NCI-H146 (cell line): ENCODE results near the gene SLIT2.
A peak's percentile ranks its signal among the peaks of the same experiment; 100 is the strongest.

Experiments used
- DNase-seq: peaks from one replicate; lab custom pipeline; 2025; lab: John Stamatoyannopoulos, UW

Gene SLIT2

DNA sequence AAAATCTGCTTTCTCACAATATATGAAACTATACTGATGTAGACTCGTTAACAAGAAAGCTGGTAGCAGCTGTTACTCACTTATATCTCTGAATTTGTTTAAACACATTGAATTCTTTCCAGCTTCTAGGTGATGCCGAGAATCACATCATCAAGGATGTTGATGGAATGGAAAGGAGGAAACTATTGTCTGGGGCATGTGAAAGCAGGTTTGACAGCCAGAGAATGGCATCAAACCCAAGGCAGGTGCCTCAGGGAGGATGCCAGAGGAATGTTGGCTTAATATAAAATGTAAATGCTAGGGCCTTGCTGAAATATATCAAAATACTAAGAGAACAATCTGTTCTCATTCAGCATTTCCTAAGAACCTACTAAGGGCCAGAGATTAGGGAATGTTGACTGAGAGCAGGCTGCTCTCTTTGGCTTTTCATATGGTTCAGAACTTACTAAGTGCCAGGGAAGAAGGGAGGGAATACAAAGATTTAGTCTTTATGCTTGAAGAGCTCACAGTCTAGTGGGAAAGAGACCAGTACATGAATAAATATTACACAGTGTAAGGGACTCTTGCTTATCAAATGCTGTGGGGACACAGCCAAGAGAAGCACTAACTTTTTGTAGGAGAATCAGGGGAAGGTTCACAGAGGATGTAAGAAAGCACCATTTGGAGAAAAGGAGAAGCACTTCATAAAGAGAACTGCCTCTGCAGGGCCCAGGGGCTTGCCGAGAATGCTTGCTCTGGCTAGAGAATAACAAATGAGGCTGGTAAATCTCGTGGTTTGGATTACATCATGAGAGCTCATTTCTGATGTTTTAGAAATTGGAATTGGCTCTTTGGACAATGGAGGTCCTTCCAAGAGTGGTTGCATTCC lies 14.7 kb downstream of the SLIT2 start:
- no peak for DNase-seq

DNA sequence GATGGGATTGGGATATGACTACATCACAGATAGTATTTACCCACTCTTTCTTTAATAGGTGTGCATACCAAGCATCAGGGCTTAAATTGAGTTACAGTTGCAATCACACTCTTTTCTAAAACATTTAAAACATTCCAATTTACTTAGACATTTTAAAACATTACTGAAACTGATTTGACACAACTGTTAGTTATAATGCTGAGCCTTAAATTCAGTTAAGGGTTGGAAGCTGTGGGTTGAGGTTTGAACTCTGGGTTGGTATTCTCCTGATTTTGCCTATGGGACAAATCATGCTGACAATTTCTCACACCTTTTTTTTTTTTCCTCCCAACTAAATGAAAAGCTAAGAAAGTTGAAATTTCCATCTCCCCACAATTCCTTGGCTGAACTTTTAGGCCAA lies 16.3 kb downstream of the SLIT2 start:
- DNase-seq: no peak

DNA sequence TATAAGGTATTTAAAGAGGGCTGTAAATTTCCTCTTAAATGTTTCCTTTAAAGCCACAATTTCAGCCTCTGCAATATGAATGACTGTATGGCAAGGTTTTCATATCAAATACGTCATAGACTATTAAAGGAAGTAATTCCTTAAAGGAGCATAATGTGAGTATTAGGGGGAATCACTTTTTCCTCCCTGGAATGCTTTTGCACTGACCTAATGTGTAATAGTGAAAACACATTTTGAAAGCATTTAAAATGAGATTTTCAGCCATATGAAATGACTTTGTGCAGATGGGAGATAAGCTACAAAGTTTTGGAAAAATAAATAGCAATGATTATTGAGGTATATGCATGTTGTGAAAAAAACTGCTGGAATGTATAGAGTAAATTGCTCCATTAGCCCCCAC lies 17.6 kb downstream of the SLIT2 start:
- no peak for DNase-seq

DNA sequence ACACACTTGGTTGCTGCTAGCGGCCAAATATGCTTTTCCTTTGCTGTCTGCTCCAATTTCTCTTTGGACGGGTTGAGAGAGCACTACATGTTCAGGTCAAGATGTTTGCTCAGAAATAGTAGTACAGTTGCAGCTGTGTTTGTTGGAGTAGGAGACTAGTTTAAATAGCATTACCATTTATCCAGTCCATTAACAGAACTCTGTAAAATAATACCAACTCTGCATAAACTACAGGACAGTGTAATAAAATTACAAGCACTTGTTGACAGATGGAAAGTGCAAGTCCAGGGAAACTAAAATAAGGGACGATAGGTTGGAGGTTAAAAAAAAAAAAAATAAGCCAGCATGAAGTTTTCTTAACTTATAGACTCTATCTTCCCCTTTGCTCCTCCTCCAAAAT lies 20.2 kb downstream of the SLIT2 start:
- DNase-seq: no peak

DNA sequence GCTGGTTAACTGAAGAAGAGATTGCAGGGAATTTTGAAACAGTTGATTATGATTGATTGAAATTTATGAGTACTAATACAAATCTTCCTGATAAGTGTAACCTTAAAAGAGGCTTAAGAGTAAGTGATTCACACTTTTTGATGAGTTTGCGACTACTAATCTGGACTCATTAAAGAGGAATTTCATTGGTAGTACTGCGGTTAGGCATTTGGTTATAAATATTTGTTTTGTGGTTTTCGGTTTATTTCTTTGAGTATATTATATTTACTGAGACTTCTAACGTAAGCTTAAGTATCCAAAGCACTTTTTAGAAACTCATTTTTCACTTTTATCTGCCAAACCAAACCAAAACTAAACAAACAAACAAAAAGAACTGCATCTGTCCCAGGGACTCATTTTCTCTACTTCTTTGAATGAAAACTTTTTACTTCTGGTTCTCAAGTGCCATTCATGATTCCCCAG lies 20.7 kb downstream of the SLIT2 start:
- DNase-seq: no peak

DNA sequence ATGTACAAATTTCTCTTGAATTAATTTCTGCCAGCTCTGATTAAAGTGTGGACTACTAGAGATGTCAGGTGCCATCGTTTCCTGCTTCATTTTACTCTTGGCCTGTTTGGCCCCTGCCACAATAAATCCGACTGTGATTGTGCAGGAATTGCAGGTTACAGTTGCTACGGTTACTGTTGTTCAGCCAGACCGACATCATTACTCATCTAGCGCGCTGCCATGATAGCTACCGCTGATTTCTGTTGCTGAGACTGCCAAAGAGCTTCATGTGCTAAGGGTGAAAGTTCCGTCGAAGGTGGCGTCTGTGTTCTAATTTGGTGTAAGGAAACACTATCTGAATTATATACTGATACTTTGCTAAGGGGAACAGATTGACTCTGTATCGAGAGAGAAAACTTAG lies 22.1 kb downstream of the SLIT2 start:
- no peak for DNase-seq

DNA sequence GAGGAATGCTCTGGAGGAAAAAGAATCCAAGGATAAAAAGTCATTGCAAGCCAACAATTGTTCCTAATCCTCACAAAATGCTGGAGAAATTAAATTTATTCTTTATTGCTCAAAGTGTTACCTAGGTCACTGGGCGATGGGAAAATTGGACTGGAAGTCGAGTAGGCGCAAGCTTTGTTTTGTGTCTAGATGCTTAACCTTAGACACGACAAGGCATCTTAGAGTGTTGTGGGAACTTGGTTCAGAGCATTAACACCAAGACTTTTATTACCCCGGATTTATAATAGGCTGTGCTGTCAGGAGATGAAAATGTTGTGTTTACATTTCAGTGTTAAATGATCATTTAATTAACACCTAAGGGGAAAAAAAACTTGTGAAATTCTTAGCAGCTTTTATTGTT lies 25.1 kb downstream of the SLIT2 start:
- no peak for DNase-seq

DNA sequence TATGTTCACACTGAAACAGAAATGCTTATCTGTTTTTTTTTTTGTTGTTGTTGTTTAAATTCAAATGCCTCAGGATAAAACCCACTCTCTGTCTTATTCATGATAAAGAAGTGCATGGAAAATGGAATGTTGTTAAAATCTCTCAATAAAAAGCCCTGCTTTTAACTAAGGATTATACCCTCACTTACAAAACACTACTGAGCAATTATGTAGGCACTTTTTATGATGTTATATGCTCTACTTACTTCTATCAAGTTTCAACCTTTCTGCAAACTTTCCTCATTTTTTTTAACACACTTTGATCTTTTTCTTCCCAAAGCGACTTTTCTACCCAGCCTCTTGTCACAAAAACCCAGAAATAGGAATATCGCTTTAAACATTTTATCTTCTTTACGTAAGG lies 26.5 kb downstream of the SLIT2 start:
- no peak for DNase-seq

DNA sequence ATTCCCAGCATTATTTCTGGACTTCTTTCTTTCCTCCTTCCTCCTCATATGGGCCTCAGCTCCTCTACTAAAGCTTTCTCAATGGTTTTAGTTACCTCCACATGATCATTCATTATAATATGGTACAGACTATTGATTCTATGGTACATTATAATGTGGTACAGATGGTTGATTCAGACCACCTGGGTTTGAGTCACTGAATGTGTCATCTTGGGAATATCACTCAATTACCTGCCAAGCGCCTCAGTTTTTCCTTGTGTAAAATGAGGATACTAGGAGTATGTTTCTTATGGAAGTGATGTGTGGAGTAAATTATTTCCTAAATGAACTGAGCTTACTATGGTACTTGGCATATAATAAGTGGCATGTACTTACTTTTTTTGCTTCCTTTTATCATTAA lies 27.7 kb downstream of the SLIT2 start:
- no peak for DNase-seq

DNA sequence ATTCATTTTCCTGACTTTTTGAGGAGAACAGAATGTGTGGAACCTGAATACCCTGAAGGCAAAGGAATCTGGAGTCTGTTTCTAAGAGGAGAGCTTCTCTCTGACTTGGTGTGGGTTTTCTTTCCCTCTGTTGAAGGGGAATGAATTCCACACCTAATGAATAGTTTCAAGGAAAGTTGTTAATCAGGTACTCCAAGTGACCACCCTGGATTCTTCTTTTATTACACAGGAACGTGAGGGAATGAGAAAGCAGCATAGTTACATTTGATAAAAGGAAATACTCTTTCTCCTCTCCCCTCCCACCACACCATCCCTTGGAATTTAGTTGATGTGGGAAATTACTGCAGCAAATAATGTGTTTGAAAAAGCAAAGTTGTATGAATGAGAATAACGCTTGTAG lies 29.7 kb downstream of the SLIT2 start:
- DNase-seq: no peak

DNA sequence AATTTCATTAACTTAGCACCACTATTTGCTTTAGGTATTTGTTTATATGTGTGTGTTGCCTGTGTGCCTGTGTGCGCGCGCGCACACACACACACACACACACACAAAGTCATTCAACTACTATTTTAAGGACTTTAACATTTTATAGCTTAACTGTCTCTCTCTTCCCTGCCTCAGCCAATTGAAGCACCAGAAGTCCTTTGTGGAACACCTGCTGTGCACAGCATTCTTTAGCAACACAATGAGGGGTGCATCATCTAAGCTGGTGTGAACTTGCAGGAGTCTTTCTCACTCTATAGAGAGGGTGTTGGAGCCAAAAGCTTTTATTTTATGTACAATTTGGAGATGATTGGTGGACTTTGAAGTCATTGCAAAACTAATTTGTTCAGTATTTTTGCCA lies 31.3 kb downstream of the SLIT2 start:
- DNase-seq: no peak

DNA sequence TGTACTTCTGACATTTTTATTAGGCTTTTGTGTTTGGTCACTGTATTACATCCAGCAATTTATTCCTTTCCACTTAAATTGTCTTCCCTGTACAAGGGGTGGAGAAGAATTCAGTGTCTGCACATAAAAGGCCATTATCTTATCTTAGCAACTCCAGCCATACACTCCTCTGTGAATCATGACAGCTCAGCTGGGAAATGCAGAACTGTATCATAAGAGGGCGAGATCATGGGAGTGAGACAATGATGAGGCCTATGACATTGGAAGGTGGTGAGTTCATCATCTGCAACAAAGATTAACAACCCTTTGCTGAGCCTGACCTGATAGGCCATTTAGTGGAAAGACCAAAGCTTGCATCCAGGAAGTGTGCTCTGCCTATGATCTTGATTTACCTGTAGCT lies 33.3 kb downstream of the SLIT2 start:
- no peak for DNase-seq

DNA sequence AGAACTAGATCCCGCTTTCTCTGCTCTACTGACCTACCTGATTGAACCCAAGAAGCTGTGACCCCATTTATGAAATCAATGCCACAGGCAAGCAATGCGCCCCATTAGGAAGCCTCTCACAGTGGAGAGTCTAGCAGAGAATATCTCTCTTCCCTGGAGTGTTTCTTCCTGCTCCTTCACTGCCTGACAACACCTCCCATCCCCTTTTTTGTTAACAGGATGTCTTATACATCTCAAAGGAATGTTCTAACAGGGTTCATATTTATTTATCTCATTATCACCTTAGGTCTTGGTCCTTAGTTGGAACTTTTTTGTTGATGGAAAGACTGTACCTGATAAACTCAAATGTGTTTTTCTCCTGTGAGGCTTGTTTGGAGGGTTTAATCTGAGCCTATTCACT lies 35.5 kb downstream of the SLIT2 start:
- no peak for DNase-seq

DNA sequence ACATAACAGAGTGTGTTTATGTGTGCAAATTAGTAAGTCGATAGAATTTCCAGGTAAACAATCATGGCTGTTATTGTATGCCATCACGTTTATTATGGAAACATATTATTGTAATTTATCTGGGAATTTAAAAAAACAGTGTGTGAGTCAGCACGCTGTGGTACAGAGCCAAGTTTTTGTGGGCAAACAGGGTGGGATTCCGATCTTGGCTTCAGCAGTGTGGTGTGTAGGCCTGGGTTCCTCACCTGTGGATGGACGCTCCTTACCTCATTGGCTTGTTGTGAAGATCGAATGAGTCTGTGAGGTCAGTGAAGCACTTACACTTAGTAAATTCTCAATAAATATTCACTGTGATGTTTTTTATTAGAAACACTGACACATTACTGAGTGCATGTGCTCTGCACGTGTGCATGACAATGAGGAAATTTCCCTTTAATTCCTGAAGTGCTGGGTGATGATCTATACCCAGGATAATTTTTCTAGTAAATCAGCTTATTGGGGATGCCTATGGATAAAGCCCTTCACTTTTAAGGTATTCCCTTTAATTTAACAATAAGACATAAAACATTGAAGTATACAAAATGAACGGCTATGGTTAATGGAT lies 36.4 kb downstream of the SLIT2 start:
- no peak for DNase-seq

DNA sequence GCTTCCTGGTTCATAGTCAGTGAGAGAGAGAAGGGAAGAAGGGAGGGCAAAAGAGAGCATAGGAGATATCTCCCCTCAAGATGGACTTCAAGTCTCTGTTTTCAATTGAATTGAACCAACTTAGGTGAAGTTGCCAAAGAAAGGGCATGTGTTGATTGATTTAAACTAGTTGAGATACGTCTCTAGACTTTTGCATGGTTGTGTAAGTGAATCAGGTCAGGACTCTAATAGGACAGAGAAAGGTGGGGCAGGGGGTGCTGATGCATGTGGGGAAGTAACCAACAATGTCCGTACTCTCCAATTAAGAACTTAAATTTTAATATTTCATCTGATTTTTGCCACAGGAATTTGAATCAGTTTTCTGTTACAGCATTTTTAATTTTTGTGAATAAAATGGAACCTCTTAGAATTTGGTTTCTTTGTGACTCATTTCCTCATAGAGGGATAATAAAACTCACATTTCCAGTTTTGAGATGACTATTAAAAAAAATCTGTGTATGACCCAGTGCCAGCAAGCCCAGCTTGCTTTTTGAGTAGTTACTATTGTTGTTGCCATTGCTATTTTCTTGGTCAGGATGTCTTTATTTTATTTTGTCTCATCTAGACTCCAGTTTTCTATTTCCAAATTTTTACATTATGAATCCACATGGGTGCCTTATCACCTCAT lies 37.3 kb downstream of the SLIT2 start:
- DNase-seq: no peak

DNA sequence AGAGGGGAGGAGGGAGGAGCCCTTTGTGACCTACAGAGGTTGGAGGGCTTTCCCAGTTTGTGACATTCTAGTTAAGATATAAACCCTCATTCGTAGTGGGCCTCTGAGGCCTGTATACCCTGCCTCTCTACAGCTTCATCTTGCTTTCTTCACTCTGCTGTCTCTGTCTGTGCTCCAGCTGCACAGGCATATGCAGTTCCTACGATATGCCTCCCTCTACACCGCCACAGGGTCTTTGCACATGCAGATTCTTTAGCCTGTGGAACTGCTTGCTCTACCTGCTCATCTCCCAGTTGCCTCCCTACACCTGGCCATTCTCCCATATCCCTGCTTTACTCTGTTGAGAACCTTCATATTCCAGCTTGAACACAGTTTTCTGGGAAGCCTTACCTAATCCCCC lies 38.1 kb downstream of the SLIT2 start:
- DNase-seq: no peak

DNA sequence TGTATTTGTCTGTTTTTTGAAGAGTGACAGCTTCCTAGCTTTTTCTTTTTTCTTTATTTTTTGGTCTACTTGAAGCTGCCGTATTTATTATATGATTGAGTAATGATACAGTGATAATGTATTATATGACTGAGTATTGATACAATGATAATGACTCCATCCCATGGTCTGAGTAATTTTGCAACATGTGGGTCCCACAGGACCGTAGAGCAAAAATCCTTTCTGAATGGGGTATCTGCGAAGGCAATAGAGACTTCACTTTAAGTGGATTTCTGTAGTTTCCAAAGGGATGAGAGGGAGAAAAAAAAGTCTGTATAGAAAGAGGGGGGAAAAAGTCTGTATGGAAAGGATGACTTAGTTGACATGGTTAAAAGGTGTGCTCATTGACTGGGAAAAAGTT lies 41.0 kb downstream of the SLIT2 start:
- DNase-seq: no peak

DNA sequence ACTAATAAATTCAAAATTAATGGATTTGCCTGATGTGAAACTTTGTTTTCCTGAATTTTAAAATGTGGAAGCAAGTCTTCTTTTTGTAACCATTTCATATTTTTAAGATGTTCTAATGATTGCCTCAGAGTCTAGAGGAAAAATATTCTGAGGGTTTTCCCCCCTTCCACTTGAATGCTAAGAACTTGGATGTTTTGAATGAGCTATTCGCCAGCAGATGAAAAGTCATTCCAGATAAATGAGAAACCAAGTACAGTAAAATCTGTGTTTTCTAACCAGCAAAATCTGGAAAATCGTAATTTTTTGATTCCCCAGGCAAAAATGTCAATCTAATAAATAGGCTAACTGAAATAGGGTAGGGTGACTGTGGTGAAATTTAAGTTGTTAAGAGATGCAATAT lies 45.6 kb downstream of the SLIT2 start:
- DNase-seq: no peak

DNA sequence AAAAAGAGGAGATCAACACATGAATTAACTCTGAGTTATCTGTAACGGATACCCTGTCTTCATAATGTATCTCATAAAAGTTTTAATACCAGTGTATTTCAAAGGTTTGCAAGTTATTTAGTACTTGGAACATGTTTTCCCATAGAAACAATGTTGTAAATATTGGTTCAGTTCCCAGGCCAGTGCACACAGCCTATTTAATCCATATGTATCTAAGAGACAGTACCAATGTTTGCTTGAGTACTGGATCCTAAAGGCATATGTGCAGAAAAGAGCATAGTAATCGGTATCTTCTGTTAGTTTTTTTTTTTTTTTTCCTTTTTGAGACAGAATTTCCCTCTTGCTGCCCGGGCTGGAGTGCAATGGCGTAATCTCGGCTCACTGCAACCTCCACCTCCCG lies 46.1 kb downstream of the SLIT2 start:
- DNase-seq: no peak

DNA sequence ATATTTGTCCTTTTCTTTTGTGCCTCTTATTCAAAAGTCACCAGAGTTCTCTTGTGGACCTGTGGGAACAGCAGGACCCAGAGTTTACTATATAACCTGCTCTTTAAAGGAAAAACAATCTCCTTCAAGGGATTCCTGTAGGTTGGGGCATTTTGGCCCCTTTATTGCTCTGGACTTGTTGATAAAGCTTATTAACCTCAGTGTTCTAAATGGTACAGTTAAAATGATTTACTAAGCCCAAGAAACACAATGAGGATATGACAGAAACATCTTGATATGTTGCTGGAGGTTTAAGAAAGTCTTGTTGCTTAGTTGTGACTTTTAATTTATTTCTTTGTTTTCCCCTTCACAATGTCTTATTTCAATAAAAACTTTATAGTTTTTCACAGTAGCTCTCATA lies 46.8 kb downstream of the SLIT2 start:
- DNase-seq: no peak

DNA sequence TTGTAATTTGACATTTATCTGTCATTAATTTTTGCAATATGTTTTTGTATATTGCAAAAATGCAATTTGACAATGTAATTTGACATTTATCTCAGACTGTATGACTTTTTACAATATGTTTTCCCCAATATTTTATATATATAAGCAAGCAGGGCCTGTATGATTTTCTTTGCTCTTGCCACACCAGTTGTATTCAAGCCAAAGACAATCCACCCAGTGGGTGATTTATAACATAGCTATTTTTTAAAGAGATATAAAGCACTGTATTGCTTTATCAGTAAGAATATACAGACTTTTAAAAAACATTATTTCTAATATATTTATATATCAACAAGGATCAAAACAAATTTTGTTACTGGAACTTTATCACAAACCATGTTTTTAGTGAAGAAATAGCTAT lies 47.3 kb downstream of the SLIT2 start:
- DNase-seq: no peak

DNA sequence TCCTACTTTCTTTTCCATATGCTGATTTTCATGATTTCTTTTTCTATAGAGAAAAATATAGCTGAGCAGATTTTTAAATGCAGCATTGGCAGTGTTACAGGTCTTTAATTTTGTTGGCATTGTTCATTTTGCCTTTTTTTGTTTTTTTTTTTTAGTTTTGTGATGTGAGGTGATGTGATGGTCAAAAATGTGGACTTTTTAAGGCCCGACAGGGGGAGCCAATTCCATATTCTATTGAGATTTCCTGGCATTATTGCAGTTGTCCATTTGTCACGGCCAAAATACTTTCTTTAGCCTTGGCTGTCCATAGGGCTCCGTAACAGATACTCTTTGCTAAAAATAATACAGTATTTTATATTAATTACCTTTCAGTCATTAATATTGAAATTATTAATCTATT lies 47.8 kb downstream of the SLIT2 start:
- peak; percentile 43 for DNase-seq

DNA sequence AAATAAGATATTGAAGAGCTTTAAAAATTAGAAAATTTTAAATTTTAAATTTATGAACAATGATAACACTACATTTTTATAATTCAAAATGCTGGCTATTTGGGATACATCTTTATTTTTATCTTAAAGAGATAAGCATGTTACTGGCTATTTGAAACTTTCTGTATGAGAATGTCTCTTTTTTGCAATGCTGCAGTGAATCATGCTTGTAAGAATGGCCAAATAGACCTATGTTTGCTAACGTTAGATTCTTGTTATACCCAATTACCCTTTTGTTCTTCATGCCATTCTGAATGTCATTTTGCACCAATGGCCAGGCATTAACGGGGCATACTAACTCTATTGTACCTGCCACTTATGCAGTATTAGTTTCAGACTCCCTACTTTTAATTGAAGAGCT lies 49.5 kb downstream of the SLIT2 start:
- DNase-seq: no peak
